SK-N-MC (cell line): ENCODE data around the gene ARHGEF10L.

Experiments
- DNase-seq: peaks from one replicate; pipeline ENCODE4 v3.0.0-alpha.2; 2011; ENCODE audit warnings: low read depth, low spot score
- H3K27ac ChIP-seq: fragments of 200-600 bp; sonication (generic); 2 replicates; pipeline ENCODE4 v1.5.1; 2016; ENCODE audit warnings: mixed run types
- H3K36me3 ChIP-seq: fragments of 200-600 bp; sonication (generic); 2 replicates; pipeline ENCODE4 v1.6.1; 2017; ENCODE audit warnings: antibody characterized with exemption, low read length, mixed read lengths; ENCODE audit not compliant: insufficient read depth
- H3K4me3 ChIP-seq: fragments of 200-600 bp; sonication (generic); 2 replicates; pipeline ENCODE4 v1.5.1; 2016
- H3K9ac ChIP-seq: fragments of 200-600 bp; sonication (generic); 2 replicates; pipeline ENCODE4 v1.8.0; 2017; ENCODE audit warnings: mixed run types, mixed read lengths; ENCODE audit not compliant: insufficient read length
- H3K9me3 ChIP-seq: fragments of 200-600 bp; sonication (generic); 2 replicates; pipeline ENCODE4 v1.6.1; 2017; ENCODE audit warnings: low read depth, mild to moderate bottlenecking, antibody characterized with exemption, low read length, moderate library complexity, mixed read lengths
- EZH2 ChIP-seq: fragments of 200-600 bp; sonication (generic); IDR thresholded peaks from one replicate; pipeline ENCODE4 v1.6.1; 2017; ENCODE audit warnings: antibody characterized with exemption
- FOXP2 ChIP-seq: optimal IDR thresholded peaks from 2 replicates; pipeline ENCODE3; 2011; ENCODE audit warnings: mild to moderate bottlenecking, moderate library complexity; ENCODE audit not compliant: insufficient read depth; ENCODE audit errors: extremely low read length, control extremely low read depth
- POLR2AphosphoS5 ChIP-seq: IDR thresholded peaks from 2 replicates; pipeline ENCODE4 v1.6.1; 2012; ENCODE audit warnings: mild to moderate bottlenecking, low read depth, low read length, borderline replicate concordance

Gene ARHGEF10L

DNA sequence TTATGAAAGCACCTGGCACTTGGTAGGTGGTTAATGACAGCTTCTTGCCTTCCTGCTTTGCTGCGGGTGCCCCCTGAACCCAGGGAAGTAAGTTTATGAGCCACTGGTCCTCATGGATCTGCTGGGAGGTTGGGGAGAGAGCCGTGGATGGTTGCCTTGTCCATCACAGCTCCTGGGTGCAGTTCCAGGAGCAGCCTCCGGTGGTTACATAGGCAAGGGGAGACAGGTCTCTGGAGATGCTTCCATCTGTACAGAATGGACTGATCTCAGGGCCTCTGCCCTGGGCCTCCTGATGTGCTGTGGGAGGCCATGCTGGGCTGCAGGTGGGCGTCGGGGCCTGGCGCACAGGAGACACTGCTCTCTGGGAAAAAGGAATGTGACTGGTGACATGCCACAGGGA is 31.6 kb upstream of the ARHGEF10L start:
- Histone ChIP-seq H3K9ac (no peak overlapping the region), H3K4me3 (no peak overlapping the region), H3K36me3 (no peaks in the 10 kb centered on the region), H3K9me3 (no peaks in the 10 kb centered on the region), H3K27ac (no peak overlapping the region)
- DNase-seq = no peak
- no peak for TF ChIP-seq EZH2
- no peak for TF ChIP-seq POLR2AphosphoS5
- no peak for TF ChIP-seq FOXP2

DNA sequence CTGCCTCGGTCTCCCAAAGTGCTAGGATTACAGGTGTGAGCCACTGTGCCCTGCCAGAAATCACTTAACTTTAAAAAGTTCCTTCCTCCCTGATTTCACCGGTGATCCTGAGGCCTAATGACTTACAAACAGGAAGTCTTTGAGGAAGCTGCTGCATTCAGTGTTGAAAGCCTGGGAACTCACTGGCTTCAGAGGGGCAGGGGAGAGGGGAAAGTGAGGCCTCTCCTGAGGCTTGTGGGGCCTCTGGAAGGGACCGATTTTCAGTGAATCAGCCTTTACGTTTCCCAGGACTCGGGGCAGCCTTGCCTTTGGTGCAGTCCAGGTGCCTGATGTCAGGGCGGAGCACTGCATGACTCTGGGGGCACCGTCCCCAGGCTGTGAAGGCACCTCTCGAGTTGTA is 30.1 kb upstream of the ARHGEF10L start:
- Histone ChIP-seq H3K4me3 (no peak overlapping the region), H3K9me3 (no peaks in the 10 kb centered on the region), H3K36me3 (no peaks in the 10 kb centered on the region), H3K27ac (no peak overlapping the region), H3K9ac (no peak overlapping the region)
- no peak for TF ChIP-seq FOXP2
- TF ChIP-seq EZH2 = no peak
- no peak for TF ChIP-seq POLR2AphosphoS5
- no peak for DNase-seq

DNA sequence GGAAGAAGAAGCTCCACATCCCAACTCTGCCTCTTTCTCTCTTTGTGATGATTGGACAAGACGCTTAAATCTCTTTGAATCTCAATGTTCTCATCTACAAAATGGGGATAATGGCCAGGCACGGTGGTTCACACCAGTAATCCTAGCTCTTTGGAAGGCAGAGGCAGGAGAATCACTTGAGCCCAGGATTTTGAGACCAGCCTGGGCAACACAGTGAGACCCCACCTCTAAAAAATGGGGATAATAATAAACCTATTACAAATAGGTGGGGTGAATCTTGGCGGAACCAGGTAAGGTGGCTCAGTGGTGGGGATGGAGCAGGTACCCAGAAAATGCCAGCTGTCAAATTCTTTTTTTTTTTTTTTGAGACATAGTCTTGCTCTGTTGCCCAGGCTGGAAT is 29.4 kb upstream of the ARHGEF10L start:
- H3K4me3 ChIP-seq = no peak overlapping the region
- no peak for DNase-seq
- no peak overlapping the region for H3K27ac ChIP-seq
- H3K9ac ChIP-seq = no peak overlapping the region
- no peaks in the 10 kb centered on the region for H3K9me3 ChIP-seq
- TF ChIP-seq FOXP2 (no peak), EZH2 (no peak), POLR2AphosphoS5 (no peak)
- H3K36me3 ChIP-seq = no peaks in the 10 kb centered on the region

DNA sequence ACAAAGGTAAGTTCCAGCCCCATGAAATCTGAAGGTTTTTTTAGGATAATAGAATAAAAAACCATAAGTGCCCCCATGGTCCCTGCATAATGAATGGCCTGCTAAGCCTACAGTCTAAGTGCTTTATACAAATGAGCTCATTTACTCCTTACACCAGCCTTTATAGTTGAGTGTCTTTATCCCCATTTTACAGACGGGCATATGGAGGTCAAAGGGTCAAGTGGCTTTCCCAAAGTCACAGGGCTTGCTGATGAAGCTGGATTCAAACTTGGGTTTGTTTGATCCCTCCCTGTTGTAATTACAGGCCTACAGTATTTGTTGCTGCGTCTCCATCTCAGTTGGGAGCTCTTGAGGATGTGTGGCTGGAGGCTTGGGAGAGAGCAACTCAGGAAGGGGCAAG is 28.3 kb upstream of the ARHGEF10L start:
- no peak for TF ChIP-seq POLR2AphosphoS5
- TF ChIP-seq EZH2 = no peak
- TF ChIP-seq FOXP2 = no peak
- Histone ChIP-seq H3K9me3 (no peaks in the 10 kb centered on the region), H3K36me3 (no peaks in the 10 kb centered on the region), H3K9ac (no peak overlapping the region), H3K4me3 (no peak overlapping the region), H3K27ac (no peak overlapping the region)
- DNase-seq = no peak

DNA sequence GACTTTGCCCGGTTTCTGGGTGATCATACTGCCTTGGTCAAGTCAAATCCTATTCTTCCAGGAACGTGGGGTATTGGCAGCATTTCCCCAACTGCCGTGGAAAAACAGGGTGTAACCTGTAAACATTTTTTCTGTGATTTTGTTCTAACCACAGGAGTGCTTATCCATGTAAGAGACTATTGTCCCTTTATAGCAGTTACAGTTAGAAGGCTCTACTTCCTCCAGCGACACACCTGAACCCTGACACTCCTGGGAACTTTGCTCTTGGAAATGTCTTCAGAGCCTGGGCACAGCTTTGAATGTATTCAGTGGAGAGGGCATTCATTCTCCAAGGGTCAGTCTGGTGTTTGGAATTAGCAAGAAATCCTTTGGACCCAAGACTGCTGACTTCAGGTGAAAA is 26.4 kb upstream of the ARHGEF10L start:
- no peak overlapping the region for H3K9ac ChIP-seq
- no peak for TF ChIP-seq FOXP2
- no peak for TF ChIP-seq EZH2
- no peak for TF ChIP-seq POLR2AphosphoS5
- no peak overlapping the region for H3K4me3 ChIP-seq
- no peaks in the 10 kb centered on the region for H3K9me3 ChIP-seq
- no peak overlapping the region for H3K27ac ChIP-seq
- H3K36me3 ChIP-seq = no peaks in the 10 kb centered on the region
- no peak for DNase-seq

DNA sequence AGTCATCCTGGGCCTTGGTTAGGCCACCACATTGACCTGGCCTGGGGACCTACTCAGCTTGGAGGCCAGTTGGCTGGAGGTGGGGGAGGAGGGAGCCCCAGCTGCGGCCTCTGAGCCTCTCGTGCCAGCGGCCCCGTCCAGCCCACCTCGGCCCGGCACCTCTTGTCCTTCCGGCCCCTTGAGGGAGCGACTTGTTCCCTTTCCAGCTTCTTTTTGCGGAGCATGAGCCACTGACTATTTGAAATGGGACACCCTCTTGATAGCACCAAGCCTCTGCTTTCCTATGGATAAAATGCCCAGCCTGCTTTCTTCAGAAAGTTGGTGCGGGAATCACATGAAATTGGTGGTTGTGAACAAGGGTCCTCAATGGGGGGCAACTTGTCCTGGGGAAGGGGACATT is 24.7 kb upstream of the ARHGEF10L start:
- Histone ChIP-seq H3K27ac (no peak overlapping the region), H3K4me3 (no peak overlapping the region), H3K36me3 (no peaks in the 10 kb centered on the region), H3K9me3 (no peaks in the 10 kb centered on the region), H3K9ac (no peak overlapping the region)
- TF ChIP-seq FOXP2 (no peak), EZH2 (no peak), POLR2AphosphoS5 (no peak)
- no peak for DNase-seq

DNA sequence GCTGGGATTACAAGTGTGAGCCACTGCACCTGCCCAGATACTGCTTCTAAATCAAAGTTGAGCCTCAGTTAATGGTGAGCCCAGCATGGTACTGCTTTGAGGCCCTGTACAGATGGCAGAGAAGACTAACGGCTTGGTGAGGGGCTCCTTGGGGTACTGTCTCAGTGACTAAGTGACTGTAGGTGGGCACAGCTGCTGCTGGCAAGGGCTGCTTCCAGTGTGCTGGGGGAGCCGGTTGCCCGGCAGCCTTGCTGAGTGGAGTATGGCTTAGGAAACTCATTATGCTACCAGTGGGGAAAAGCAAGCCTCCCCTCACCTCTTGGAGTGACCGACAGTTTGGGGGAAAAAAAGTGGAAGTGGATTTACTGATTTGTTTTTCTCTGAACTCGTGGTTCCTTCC is 23.6 kb upstream of the ARHGEF10L start:
- no peak overlapping the region for H3K9ac ChIP-seq

DNA sequence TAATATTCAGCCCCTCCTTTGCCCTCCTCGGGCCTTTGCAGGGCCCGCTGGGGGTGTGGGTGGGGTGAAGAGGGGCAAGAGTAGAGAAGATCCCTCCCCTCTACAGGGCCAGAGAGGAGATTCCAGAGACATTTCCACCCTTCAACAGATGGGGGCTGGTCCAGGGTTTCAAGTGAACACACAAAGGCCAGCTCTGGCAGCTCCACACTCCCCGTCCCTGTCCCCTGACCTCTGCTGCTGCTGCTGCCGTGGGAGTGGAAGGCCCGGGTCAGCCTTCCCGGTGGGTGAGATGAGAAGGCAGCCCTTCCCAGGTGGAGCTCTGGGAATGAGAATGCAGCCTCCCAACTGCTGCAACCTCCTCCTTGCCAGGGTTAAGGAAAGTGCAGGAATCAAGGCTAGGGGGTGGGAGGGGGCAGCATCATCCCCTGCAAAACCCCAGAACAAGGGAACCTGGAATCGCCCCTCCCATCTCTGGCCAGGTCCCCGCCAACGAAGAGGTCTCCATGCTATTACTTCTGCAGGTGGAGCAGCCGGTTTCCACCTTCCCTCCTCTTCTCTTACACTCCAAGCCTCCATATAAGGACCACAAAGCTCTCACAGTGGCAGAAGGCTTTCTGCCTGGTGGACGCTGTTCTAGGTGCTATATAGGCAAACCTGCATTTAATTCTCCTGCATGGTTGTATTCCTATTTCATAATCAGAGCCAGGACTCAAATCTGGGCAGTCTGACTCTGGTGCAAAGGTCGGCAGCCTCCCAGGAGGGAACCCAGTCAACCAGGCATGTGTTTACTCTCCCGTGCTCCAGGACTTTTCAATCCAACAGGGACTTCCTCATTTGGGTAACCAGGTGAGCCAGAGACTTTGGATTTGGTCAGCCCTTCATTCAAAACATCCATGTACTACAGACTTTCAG is 22.9 kb upstream of the ARHGEF10L start:
- no peak overlapping the region for H3K9ac ChIP-seq

More for the DNA sequence above, 23.6 kb upstream of the ARHGEF10L start:
- Histone ChIP-seq H3K4me3 (no peak overlapping the region), H3K36me3 (no peaks in the 10 kb centered on the region), H3K9me3 (no peaks in the 10 kb centered on the region), H3K27ac (no peak overlapping the region)
- no peak for TF ChIP-seq POLR2AphosphoS5
- TF ChIP-seq EZH2 = no peak
- TF ChIP-seq FOXP2 = no peak
- no peak for DNase-seq

More for the DNA sequence above, 22.9 kb upstream of the ARHGEF10L start:
- no peaks in the 10 kb centered on the region for H3K36me3 ChIP-seq
- no peak overlapping the region for H3K27ac ChIP-seq
- no peaks in the 10 kb centered on the region for H3K9me3 ChIP-seq
- no peak for DNase-seq
- H3K4me3 ChIP-seq = no peak overlapping the region
- TF ChIP-seq FOXP2 (no peak), POLR2AphosphoS5 (no peak), EZH2 (no peak)
